HepG2 (cell line): ENCODE results near the gene PPP1CA. TPM values are rescaled to one million over a fixed set of nuclear protein-coding genes. Genes with fewer than 3 reads are reported as not detected.

Experiments
- BATF2 ChIP-seq: sonication (generic); formaldehyde crosslinking; IDR thresholded peaks from 2 replicates; pipeline ENCODE4 v1.8.0; 2022; ENCODE audit warnings: mild to moderate bottlenecking, missing genetic modification reagents, moderate library complexity
- CEBPZ ChIP-seq: IDR thresholded peaks from 2 replicates; pipeline ENCODE4 v1.6.1; 2012; ENCODE audit warnings: low read length, improper control_type of control experiment
- DR1 ChIP-seq: sonication (generic); formaldehyde crosslinking; IDR thresholded peaks from 2 replicates; pipeline ENCODE4 v1.8.0; 2021; ENCODE audit warnings: mild to moderate bottlenecking, missing genetic modification reagents, inconsistent platforms
- GATA4 ChIP-seq: sonication (generic); IDR thresholded peaks from 2 replicates; pipeline ENCODE4 v1.6.1; 2016; ENCODE audit warnings: antibody characterized with exemption, low read depth, borderline replicate concordance
- HMGXB3 ChIP-seq: sonication (generic); formaldehyde crosslinking; IDR thresholded peaks from 2 replicates; pipeline ENCODE4 v1.4.0; 2020; ENCODE audit warnings: missing genetic modification reagents, borderline replicate concordance
- KMT2B ChIP-seq: IDR thresholded peaks from 2 replicates; pipeline ENCODE4 v1.6.1; 2016; ENCODE audit warnings: missing genetic modification reagents, missing compliant biosample characterization
- MAX ChIP-seq: IDR thresholded peaks from 2 replicates; pipeline ENCODE4 v1.6.1; 2012; ENCODE audit warnings: inconsistent platforms
- PBX2 ChIP-seq: IDR thresholded peaks from 2 replicates; pipeline ENCODE4 v1.6.1; 2016; ENCODE audit warnings: control low read depth
- PCBP1 ChIP-seq: fragments of 200-400 bp; formaldehyde crosslinking; IDR thresholded peaks from 2 replicates; pipeline ENCODE4 v1.6.1; 2017; ENCODE audit warnings: mild to moderate bottlenecking, low read depth, low read length, borderline replicate concordance
- PHF20 ChIP-seq: sonication (generic); formaldehyde crosslinking; IDR thresholded peaks from 2 replicates; pipeline ENCODE4 v1.5.0; 2020; ENCODE audit warnings: mild to moderate bottlenecking, missing genetic modification reagents
- PHF5A ChIP-seq: IDR thresholded peaks from one replicate; pipeline ENCODE4 v1.6.1; 2018; ENCODE audit warnings: low read depth, missing genetic modification reagents; ENCODE audit not compliant: unreplicated experiment
- PRPF4 ChIP-seq: fragments of 200-400 bp; formaldehyde crosslinking; IDR thresholded peaks from 2 replicates; pipeline ENCODE4 v1.6.1; 2016; ENCODE audit warnings: low read length, low read depth; ENCODE audit not compliant: poor library complexity, severe bottlenecking
- SP1 ChIP-seq, 2 experiments: fragments of 450-650 bp in 1 of 2; sonication (generic) in 1 of 2; formaldehyde crosslinking in 1 of 2; IDR thresholded peaks; 2 replicates each; pipeline versions ENCODE4 v1.4.0 to v1.6.1; 2016 to 2020; ENCODE audit warnings: missing genetic modification reagents in 1 of 2
- TP53 ChIP-seq: sonication (generic); formaldehyde crosslinking; conservative IDR thresholded peaks from 2 replicates; pipeline ENCODE4 v1.4.0; 2020; ENCODE audit warnings: missing genetic modification reagents
- ZBTB7B ChIP-seq: sonication (generic); formaldehyde crosslinking; IDR thresholded peaks from 2 replicates; pipeline ENCODE4 v1.4.0; 2020; ENCODE audit warnings: missing genetic modification reagents
- ZFY ChIP-seq: sonication (generic); formaldehyde crosslinking; IDR thresholded peaks from 2 replicates; pipeline ENCODE4 v1.4.0; 2020; ENCODE audit warnings: missing genetic modification reagents
- ZNF354B ChIP-seq: sonication (generic); formaldehyde crosslinking; IDR thresholded peaks from 2 replicates; pipeline ENCODE4 v1.8.0; 2022; ENCODE audit warnings: mild to moderate bottlenecking, missing genetic modification reagents
- ZNF550 ChIP-seq: sonication (generic); formaldehyde crosslinking; IDR thresholded peaks from 2 replicates; pipeline ENCODE4 v1.4.0; 2020; ENCODE audit warnings: mild to moderate bottlenecking, missing genetic modification reagents, borderline replicate concordance
- ZNF879 ChIP-seq: sonication (generic); formaldehyde crosslinking; IDR thresholded peaks from 2 replicates; pipeline ENCODE4 v1.8.1; 2023; ENCODE audit warnings: missing genetic modification reagents
- polyA plus RNA-seq, 8 experiments: library from polyadenylated mRNA; depleted of rRNA in 3 of 8; stranded (reverse) in 7 of 8; unstranded in 1 of 8; fragments of >200 nt; fragmentation: Illumina TruSeq in 4 of 8; extraction: Trizol in 4 of 8; gene quantifications; 2 replicates each; pipeline versions ENCODE4 v1.2.1 to v1.2.3, GENCODE V29; 2011 to 2016; ENCODE audit warnings: low read depth in 4 of 8, missing spikeins in 1 of 8, mixed read lengths in 1 of 8; ENCODE audit not compliant: insufficient read depth in 1 of 8
- total RNA-seq, 5 experiments: library from RNA; depleted of rRNA; stranded (reverse); fragments of >200 nt; fragmentation: Illumina TruSeq; extraction: Trizol; gene quantifications; 2 replicates each; pipeline ENCODE4 v1.2.3, GENCODE V29; 2016; ENCODE audit warnings: low read depth in 1 of 5

The PPP1CA gene
- total and polyA plus RNA-seq, 2 of the 13 experiments (the other 11 are each of a cell fraction or from before 2014, with no cell fraction given), result 149 to 170 TPM

- TF ChIP-seq HMGXB3 (CRISPR knock-in tag) (peak; percentile 59; the same call in 1 of the 2 replicates), ZBTB7B (peak; percentile 51; the same call in 1 of the 2 replicates), ZNF550 (no peak), PHF20 (no peak), CEBPZ (no peak), ZNF354B (CRISPR knock-in tag) (no peak), PRPF4 (no peak), DR1 (no peak), BATF2 (CRISPR knock-in tag) (no peak), PCBP1 (no peak), ZFY (CRISPR knock-in tag) (peak; percentile 13; the same call in 1 of the 2 replicates), TP53 (no peak), KMT2B (CRISPR knock-in tag) (no peak), SP1 (IDR thresholded peaks at IDR 0.05) (no peak), SP1 (CRISPR knock-in tag; IDR thresholded peaks at IDR 0.05) (no peak), GATA4 (no peak), MAX (no peak; the same call in 1 of the 2 replicates), ZNF879 (CRISPR knock-in tag) (no peak), PBX2 (no peak), PHF5A (no peak)
Observed at GRCh38 chr11:67373648-67374570, 27.7 kb downstream of the PPP1CA start (continued).
